Smooth muscle cell of the brain vasculature (primary cell): ENCODE measurements around the gene PALM.

Experiments
- DNase-seq: peaks from one replicate; pipeline ENCODE4 v3.0.0-alpha.2; 2012; ENCODE audit warnings: low read depth, low spot score

PALM gene

DNA sequence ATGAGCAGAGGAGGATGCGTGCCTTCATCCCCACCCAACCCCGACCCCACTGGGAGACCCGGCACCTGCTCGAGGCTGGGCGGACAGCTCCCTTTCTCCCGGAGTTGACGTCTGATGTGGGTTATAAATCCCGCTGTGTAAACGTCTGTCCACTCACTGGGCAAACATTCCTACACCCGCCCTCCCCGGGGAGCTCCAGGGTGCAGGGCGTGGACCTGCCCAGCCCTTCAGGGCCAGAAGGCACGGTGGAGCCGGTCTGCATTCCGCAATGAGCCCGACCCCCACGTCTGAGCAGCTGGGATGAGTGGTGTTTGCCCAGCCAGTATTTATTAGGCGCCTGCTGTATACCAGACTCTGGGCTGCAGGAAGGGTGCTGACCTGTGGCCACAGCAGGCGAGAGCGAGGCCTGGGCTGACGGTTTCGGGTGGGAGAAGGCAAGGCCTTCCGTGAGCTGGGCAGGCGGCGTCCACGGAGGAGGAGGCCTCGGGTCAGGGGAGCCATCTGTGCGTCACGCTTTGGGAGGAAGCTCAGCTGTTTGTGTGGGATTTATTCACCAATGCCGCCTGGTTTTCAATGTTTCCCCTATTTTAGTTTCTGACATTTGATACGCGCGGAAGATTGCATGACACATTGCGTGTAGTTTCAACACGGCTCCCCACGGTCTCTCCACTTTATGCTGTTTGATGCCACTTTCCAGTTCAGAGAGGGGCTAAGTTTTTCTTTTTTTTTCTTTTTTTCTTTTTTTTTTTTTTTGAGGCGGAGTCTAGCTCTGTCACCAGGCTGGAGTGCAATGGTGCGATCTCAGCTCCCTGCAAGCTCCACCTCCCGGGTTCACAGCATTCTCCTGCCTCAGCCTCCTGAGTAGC, 44.1 kb downstream of the PALM start:
- peak; percentile 75 for DNase-seq

DNA sequence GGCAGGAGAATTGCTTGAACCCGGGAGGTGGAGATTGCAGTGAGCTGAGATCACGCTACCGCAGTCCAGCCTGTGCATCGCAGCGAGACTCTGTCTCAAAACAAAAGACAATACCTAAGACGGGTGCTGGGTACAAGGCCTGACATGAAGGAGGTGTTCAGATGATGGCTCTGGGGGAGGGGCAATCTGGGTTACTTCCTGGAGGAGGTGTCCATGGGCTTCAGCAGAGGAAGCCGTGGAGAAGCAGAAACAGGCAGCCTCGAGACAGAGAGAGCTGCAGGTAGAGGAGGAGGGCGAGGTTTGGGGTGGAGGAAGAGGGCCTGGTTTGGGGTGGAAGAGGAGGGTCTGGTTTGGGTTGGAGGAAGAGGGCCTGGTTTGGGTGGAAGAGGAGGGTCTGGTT, 45.8 kb downstream of the PALM start:
- DNase-seq, result no peak

DNA sequence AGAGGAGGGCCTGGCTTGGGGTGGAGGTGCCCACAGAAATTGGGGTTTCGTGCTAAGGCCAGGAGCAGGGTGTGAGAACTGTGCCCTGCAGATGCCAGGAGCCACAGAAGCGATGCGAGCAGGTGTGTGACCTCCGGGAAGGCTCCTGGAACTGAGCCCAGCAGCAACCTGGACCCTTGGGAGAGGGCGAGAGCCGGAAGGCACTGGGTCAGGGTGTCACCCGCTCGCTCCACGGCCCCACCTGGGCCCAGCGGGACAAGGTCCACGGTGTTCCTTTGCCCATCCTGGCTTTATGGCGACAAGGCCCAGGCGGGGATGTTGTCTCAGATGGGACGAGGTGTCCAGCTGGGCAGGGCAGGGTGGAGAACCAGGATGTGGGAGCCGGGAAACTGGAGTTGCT, 46.3 kb downstream of the PALM start:
- DNase-seq, result no peak

DNA sequence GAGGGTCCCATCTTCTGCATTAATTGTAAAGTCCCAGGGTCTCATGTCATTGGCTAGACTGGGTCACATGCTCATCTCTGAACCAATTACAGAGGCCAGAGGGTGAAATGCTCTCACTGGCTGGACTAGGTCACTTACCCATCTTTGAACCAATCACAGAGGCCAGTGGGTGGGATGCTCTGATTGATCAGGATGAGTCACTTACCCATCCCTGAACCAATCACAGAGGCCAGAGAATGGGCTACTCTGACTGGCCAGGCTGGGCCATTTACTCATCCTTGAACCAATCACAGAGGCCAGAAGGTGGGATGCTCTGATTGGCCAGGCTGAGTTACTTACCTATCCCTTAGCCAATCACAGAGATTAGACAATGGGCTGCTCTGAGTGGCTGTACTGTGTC, 47.5 kb downstream of the PALM start:
- no peak for DNase-seq

DNA sequence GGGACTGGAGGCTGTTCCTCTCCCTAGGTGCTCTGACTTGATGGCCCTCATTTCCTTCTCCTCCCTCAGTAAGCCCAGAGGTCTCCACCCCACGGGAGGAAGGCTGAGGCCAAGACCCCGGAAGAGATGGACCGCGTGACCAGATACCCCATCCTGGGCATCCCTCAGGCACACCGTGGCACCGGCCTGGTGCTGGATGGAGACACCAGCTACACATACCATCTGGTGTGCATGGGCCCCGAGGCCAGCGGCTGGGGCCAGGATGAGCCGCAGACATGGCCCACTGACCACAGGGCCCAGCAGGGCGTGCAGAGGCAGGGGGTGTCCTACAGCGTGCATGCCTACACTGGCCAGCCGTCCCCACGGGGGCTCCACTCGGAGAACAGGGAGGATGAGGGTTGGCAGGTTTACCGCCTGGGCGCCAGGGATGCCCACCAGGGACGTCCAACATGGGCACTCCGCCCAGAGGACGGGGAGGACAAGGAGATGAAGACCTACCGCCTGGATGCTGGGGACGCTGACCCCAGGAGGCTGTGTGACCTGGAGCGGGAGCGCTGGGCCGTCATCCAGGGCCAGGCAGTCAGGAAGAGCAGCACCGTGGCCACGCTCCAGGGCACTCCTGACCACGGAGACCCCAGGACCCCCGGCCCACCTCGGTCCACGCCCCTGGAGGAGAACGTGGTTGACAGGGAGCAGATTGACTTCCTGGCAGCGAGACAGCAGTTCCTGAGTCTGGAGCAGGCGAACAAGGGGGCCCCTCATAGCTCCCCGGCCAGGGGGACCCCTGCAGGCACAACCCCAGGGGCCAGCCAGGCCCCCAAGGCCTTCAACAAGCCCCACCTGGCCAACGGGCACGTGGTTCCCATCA, 48.3 kb downstream of the PALM start:
- DNase-seq, result no peak

DNA sequence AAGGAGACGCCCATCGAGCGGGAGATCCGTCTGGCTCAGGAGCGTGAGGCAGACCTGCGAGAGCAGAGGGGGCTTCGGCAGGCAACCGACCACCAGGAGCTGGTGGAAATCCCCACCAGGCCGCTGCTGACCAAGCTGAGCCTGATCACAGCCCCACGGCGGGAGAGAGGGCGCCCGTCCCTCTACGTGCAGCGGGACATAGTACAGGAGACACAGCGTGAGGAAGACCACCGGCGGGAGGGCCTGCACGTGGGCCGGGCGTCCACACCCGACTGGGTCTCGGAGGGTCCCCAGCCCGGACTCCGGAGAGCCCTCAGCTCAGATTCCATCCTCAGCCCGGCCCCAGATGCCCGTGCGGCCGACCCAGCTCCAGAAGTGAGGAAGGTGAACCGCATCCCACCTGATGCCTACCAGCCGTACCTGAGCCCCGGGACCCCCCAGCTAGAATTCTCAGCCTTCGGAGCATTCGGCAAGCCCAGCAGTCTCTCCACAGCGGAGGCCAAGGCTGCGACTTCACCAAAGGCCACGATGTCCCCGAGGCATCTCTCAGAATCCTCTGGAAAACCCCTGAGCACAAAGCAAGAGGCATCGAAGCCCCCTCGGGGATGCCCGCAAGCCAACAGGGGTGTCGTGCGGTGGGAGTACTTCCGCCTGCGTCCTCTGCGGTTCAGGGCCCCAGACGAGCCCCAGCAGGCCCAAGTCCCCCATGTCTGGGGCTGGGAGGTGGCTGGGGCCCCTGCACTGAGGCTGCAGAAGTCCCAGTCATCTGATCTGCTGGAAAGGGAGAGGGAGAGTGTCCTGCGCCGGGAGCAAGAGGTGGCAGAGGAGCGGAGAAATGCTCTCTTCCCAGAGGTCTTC, 49.3 kb downstream of the PALM start:
- no peak for DNase-seq

DNA sequence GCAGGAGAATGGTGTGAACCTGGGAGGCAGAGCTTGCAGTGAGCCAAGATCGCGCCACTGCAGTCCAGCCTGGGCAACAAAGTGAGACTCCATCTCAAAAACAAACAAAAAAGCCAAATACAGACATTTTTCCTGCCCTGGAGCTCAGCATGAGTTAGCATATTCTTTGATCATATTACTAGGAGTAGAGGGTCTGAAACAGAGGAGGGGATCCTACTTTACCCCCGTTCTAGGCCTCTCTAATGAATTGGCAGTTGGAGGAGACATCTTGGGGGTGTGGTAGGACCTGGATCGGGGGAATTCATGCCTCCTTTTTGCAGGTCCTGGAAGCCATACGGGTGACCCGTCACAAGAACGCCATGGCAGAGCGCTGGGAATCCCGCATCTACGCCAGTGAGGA, 54.4 kb downstream of the PALM start:
- DNase-seq, result no peak

DNA sequence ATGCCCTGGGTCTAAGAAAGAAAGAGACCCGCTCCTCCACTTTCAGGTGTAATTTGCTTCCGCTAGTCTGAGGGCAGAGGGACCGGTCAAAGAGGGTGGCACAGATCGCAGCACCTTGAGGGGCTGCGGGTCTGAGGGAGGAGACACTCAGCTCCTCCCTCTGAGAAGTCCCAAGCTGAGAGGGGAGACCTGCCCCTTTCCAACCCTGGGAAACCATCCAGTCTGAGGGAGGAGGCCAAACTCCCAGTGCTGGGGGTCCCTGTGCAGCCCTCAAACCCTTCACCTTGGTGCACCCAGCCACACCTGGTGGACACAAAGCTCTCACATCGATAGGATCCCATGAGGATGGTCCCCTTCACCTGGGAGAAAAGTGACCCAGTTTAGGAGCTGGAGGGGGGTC, 55.1 kb downstream of the PALM start:
- DNase-seq, result no peak

DNA sequence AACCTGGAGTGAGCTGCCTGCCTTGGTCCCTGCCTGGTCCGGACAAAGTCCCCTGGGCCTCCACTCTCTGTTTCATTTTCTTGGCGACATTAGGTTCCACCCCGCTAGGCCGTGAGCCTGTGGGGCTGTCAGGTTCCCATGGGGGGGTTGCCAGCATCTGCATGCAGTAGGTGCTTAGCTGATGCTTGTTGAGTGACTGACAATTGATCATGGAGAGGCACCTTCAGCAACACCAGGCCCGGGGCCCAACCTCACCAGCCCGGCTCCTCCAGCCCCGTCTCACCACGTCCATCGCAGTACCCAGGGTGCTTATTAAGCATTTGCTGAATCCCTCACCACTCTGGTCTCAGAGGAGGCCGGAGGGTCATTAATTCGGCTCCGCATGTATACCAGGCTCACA, 55.6 kb downstream of the PALM start:
- DNase-seq, result no peak

DNA sequence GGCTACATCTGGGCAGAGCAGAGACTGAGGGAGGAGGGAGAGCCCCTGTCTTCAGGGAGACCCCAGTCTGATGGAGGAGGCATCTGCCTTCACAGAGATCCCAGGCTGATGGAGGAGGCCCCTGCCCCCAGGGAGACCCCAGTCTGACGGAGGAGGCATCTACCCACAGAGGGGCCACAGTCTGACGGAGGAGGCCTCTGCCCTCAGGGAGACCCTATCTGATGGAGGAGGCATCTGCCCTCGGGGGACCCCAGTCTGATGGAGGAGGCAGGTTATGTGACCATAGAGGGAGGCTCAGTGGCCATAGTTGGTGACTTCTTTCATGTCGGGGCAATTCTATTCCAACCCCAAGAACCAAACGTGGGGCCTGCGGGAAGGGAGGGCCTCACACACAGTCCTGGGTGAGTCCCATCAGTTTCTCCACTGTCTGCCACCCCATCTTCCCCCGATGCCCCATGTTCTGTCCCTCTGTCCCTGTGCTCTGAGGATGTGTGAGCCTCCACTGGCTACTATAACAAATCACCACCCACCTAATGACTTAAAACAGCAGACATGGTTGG, 56.5 kb downstream of the PALM start:
- no peak for DNase-seq

DNA sequence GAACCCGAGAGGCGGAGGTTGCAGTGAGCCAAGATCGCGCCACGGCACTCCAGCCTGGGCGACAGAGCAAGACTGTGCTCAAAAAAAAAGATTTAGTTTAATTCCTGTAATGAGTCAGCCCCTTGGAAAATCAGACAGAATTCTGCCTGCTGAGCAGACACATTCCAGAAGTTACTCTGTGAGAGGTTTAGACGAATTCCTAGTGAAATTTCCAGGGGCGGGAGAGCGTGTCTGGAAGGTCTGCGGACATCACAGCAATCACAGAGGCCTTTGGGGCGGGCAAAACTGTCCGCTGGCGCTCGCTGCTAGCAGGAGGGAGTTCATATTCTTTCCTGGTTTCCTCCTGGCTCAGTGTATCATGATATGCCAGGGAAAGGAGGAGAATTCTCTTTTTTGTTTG, 59.7 kb downstream of the PALM start:
- peak; percentile 76 for DNase-seq

DNA sequence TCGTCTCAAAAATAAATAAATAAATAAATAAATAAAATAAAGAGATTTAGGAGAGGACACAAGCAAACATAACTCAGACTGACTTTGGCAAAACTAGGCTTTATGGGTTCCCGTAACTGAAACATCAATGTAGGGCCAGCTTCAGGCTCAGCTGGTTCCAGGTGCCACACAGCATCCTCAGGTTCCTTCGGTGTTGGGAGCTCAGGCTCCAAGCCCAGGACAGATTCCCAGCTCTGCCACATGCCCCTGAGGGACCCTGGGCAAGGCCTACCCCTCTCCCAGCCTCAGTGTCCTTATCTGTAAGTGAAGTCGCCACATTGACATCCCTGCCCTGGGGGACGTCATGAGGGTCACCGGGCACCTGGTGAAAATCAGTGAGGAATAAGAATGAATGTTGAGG, 60.9 kb downstream of the PALM start:
- DNase-seq, result no peak

DNA sequence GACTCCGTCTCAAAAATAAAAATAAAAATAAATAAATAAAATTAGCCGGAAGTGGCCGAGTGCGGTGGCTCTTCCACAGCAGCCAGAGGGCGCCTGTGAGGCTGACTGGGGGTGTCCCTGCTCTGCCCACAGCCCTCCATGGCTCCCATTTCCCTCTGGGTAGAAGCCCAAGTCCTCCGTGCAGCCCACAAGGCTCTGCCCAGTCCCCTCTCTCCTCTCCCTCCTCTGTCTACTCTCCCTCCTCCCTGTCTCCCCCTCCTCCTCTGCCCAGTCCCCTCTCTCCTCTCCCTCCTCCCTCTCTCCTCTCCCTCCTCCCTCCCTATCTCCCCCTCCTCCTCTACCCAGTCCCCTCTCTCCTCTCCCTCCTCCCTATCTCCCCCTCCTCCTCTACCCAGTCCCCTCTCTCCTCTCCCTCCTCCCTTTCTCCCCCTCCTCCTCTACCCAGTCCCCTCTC, 62.6 kb downstream of the PALM start:
- no peak for DNase-seq

DNA sequence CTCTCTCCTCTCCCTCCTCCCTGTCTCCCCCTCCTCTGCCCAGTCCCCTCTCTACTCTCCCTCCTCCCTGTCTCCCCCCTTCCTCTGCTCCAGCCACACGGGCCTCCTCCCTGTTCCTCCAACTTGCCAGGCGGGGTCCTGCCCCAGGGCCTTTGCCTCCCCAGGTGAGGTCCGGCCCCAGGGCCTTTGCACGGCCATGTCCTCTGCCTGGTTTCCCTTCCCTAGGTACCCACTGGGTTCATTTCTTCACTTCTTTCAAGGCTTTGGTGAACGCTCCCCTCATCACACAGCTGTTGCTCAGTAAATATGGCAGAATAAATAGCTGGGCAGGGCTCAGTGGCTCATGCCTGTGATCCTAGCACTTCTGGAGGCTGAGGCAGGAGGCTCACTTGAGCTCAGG, 63.3 kb downstream of the PALM start:
- no peak for DNase-seq

DNA sequence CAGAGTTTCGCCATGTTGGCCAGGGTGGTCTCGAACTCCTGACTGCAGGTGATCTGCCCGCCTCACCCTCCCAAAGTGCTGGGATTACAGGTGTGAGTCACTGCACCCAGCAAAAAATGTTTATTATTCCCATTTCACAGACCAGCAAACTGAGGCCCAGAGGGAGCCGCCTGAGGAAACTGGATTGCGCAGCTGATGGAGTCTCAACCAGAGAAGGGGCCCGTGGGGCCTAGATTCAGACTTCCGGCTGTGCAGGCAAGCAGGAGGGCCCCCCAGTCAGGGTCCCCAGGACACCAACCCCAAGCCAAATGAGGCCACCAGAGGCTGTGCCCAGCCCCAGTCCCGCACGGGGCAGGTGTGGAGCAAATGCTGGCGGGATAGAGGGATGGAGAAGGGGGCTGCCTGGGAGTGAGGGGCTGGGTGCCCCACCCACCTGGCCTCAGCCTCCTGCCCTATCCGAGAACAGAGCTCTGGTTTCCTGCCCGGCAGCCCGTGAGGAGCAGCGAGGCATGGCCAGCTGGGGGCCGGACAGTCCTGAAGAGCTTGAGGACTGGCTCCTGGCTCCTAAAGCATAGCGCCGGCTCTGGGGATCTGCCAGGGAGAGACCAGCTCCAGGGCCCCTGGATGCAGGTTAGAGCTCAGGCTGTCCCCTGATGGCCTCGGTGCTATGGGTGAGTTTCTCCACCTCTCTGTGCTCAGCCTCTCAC, 64.1 kb downstream of the PALM start:
- no peak for DNase-seq

DNA sequence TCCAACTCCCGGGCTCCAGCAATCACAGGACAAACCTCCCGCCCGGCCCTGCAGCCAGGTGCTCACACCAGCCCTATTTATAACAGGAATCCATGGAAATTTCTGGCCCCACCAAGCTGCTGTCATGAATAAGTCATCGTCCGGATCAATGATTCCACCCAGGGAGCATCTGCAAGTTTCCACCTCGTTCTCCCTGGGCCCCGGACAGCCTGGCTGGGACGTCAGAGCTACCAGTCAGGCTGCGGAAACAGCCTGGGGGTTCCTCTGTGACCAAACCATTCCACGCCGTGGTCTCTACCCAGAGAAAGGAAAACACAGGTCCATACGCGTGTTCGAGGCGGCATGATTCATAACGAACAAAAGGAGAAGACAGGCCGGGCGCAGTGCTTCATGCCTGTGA, 67.8 kb downstream of the PALM start:
- no peak for DNase-seq

DNA sequence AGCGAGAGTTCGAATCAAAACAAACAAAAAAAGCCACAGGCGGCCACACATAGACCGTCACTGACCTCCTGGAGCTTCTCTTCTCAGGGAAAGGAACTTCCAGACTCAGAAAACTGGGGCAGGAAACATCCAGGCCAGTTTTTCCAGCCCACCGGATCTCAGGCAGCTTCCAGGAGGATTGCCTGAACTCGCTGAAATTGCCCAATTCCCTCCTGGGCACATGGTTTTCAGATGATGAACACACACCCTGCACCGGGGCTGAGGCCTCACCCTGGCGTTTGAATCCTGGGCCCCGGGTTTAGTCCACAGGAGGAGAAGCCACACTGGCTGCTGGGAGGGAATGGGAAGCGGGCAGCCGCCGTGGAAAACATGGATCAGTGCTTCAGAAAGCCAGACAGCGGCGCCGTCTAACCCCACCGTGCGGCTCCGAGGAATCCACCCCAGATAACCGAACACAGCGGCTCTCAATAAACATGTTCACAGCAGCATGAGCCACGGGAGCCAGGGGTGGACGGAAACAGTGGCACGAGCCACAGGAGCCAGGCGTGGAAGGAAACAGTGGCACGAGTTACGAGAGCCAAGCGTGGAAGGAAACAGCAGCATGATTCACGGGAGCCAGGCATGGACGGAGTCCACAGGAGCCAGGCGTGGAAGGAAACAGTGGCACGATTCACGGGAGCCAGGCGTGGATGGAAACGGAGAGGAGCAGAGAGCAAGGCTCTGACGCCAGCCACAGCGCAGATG, 70.3 kb downstream of the PALM start:
- peak; percentile 92 for DNase-seq

DNA sequence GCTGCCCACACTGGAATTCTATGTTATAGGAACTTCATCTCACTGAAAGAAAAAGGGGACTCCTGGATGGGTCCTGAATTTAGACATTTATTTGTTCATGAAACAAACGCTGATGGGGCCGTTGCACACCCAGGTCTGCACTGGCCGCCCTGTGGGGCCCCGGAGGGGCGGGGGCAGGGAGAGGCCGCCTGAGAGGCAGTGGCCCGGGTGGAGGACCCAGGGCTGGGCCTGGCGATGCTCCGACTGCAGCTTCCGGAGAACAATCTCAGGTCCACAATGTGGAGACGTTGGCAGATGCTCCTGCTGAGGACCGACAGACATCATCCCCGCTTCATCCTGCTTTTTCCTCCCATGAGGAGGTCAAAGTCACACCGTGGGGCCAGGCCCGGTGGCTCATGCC, 72.2 kb downstream of the PALM start:
- DNase-seq, result no peak

DNA sequence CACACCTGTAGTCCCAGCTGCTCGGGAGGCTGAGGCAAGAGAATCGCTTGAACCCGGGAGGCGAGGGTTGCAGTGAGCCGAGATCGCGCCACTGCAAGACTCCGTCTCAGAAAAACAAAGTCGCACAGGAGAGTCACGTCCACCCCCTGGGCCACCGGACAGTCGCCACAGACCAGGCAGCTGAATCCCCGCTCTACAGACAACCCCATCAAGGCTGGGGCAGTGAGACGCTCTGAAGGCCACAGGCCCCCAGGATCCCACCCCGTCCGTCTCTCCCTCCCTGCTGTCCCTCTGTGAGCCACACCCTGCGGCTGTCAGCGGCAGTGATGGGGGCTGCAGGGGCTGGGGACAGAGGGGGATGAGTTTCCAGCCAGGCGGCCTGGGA, 73.1 kb downstream of the PALM start:
- DNase-seq, result no peak

DNA sequence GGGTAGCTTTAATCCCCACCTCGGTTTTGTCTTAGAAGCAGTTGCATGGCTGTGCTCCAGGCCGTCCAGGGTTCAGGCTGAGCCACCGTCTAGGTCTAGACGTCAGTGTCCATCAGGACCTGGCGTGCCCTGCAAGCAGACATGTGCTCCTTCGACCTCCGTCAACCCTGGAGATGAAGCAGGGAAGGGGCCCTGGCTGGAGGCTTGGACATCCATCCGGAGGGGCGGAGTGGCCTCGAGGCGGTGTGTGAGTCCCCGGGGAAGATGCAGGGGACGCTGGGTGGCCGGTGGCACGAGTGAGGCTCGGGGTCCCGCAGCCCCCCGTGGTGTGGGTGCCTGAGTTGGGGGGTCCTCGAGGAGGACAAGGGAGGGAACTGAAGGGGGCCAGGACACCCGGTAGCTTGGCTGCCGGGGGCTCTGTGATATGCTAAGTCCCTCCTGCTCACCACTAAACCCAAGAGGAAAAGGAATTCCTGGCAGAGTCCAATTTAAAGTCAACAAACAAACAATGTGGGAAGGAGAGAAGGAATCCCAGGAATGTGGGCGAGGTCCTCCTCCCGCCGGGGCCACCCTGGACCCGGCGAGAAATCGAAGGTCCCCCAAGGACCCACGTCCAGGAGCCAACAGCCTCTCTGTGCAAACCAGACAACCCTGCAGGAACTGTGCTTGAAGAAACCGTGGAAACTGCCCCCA, 73.6 kb downstream of the PALM start:
- no peak for DNase-seq
